Measurements from ENCODE around the gene GTF3C6.

GRCh38 chr6:110933912-110934311 is 24.6 kb upstream of the GTF3C6 start:
- TF ChIP-seq CTCF (IDR thresholded peaks at IDR 0.05) (no peak), POLR2A (IDR thresholded peaks at IDR 0.05) (no peak), POLR2AphosphoS5 (IDR thresholded peaks at IDR 0.05) (no peak), EP300 (IDR thresholded peaks at IDR 0.05) (no peak)
